HCT116 (cell line): ENCODE results near the gene CD34. TPM values are rescaled to one million over a fixed set of nuclear protein-coding genes. Genes with fewer than 3 reads are reported as not detected.

Experiments
- ATAC-seq: fragments of 200-7000 bp; cut with Tn5 transposase; 2 replicates; pipeline ENCODE4 v1.9.1; 2020; ENCODE audit warnings: mild to moderate bottlenecking, moderate library complexity
- BruUV-seq: library from RNA; stranded (reverse); fragments of 400-500 nt; replicated peaks from 2 replicates; lab custom pipeline; 2021; lab: Mats Ljungman, UMichigan
- CTCF ChIA-PET: fragments of 300-600 bp; sonication (Branson Sonifier 250); formaldehyde crosslinking; loops from one replicate; lab custom pipeline; 2021; ENCODE audit warnings: antibody characterized with exemption; lab: Charles Lee
- POLR2A ChIA-PET: fragments of 300-600, 350-600 bp; sonication (Branson Sonifier 250); formaldehyde crosslinking; loops from one replicate; lab custom pipeline; 2021; ENCODE audit warnings: antibody characterized with exemption; lab: Charles Lee
- RAD21 ChIA-PET, 2 experiments: fragments of 300-600 bp; sonication (Branson Sonifier 250); formaldehyde crosslinking; loops; one replicate each; lab custom pipeline; 2023; ENCODE audit warnings: low total read pairs in 2 of 2; ENCODE audit not compliant: uncharacterized antibody in 2 of 2, unreplicated experiment in 2 of 2, low non-redundant PET in 1 of 2; lab: Charles Lee
- DNase-seq: peaks from one replicate; pipeline ENCODE4 v3.0.0-alpha.2; 2010; ENCODE audit warnings: low read depth, low spot score
- H2AFZ ChIP-seq: fragments of 200-600 bp; shearing (Covaris generic), sonication (generic); 2 replicates; pipeline ENCODE4 v1.6.1; 2017; ENCODE audit warnings: low read depth, mixed run types, mixed read lengths, antibody characterized with exemption, low read length; ENCODE audit not compliant: poor library complexity, severe bottlenecking
- H3K27ac ChIP-seq: 2 replicates; pipeline ENCODE4 v1.5.1; 2012; ENCODE audit warnings: low read depth, low read length
- H3K27me3 ChIP-seq: fragments of 200-600 bp; sonication (generic); 2 replicates; pipeline ENCODE4 v1.6.1; 2016; ENCODE audit warnings: mixed run types, low read length, mixed read lengths; ENCODE audit not compliant: insufficient read depth
- H3K36me3 ChIP-seq, 2 experiments: fragments of 200-500 bp in 1 of 2; fragments of 200-600 bp in 1 of 2; sonication (Bioruptor generic) in 1 of 2; sonication (generic) in 1 of 2; 2 replicates each; pipeline versions ENCODE4 v1.5.1 to v1.6.1; 2014 to 2016; ENCODE audit warnings: low read length in 2 of 2, inconsistent platforms in 1 of 2, mixed read lengths in 1 of 2, mixed run types in 1 of 2; ENCODE audit not compliant: insufficient read depth in 2 of 2, control insufficient read depth in 1 of 2
- H3K4me1 ChIP-seq, 2 experiments: fragments of 200-600 bp in 1 of 2; sonication (generic) in 1 of 2; 2 replicates each; pipeline versions ENCODE4 v1.5.1 to v1.6.1; 2012 to 2017; ENCODE audit warnings: low read length in 2 of 2, inconsistent platforms in 1 of 2, mild to moderate bottlenecking in 1 of 2, mixed read lengths in 1 of 2, mixed run types in 1 of 2, moderate library complexity in 1 of 2; ENCODE audit not compliant: insufficient read depth in 2 of 2, control insufficient read depth in 1 of 2
- H3K4me2 ChIP-seq: fragments of 200-600 bp; sonication (generic); 2 replicates; pipeline ENCODE4 v1.6.1; 2017; ENCODE audit warnings: mixed run types, low read length, mixed read lengths
- H3K4me3 ChIP-seq, 2 experiments: fragments of 200-600 bp in 1 of 2; sonication (generic) in 1 of 2; replicated peaks in 1 of 2; 2 replicates each; pipeline ENCODE4 v1.5.1; 2011 to 2016; ENCODE audit warnings: low read length in 2 of 2, control low read depth in 1 of 2, low read depth in 1 of 2, mild to moderate bottlenecking in 1 of 2, mixed read lengths in 1 of 2, mixed run types in 1 of 2
- H3K79me2 ChIP-seq: fragments of 200-600 bp; sonication (generic); 2 replicates; pipeline ENCODE4 v1.6.1; 2017; ENCODE audit warnings: mild to moderate bottlenecking, mixed run types, low read length, moderate library complexity, mixed read lengths; ENCODE audit not compliant: insufficient read depth
- H3K9ac ChIP-seq: fragments of 200-600 bp; sonication (generic); 2 replicates; pipeline ENCODE4 v1.6.1; 2016; ENCODE audit warnings: low read length, mixed read lengths
- H3K9me2 ChIP-seq: fragments of 200-600 bp; sonication (generic), shearing (Covaris generic); 2 replicates; pipeline ENCODE4 v1.6.1; 2017; ENCODE audit warnings: mixed run types, mild to moderate bottlenecking, moderate library complexity; ENCODE audit not compliant: insufficient read depth
- H3K9me3 ChIP-seq, 2 experiments: fragments of 200-500 bp in 1 of 2; fragments of 200-600 bp in 1 of 2; sonication (Bioruptor generic) in 1 of 2; sonication (generic) in 1 of 2; 2 replicates each; pipeline ENCODE4 v1.6.1; 2014 to 2017; ENCODE audit warnings: low read length in 2 of 2, mixed read lengths in 2 of 2, inconsistent platforms in 1 of 2, low read depth in 1 of 2, mild to moderate bottlenecking in 1 of 2, mixed run types in 1 of 2, moderate library complexity in 1 of 2; ENCODE audit not compliant: control insufficient read depth in 1 of 2, insufficient read depth in 1 of 2
- H4K20me1 ChIP-seq: fragments of 200-600 bp; sonication (generic), shearing (Covaris generic); 2 replicates; pipeline ENCODE4 v1.6.1; 2017; ENCODE audit warnings: mixed run types, mild to moderate bottlenecking, moderate library complexity; ENCODE audit not compliant: insufficient read depth
- CBX3 ChIP-seq: IDR thresholded peaks from 2 replicates; pipeline ENCODE4 v1.6.1; 2012; ENCODE audit warnings: low read depth
- EGR1 ChIP-seq: IDR thresholded peaks from 2 replicates; pipeline ENCODE4 v1.6.1; 2012; ENCODE audit warnings: low read depth
- EZH2phosphoT487 ChIP-seq: fragments of 200-600 bp; IDR thresholded peaks from 2 replicates; pipeline ENCODE4 v1.6.1; 2018; ENCODE audit warnings: antibody characterized with exemption, borderline replicate concordance
- JUND ChIP-seq: IDR thresholded peaks from 2 replicates; pipeline ENCODE4 v1.6.1; 2012
- TCF7L2 ChIP-seq: IDR thresholded peaks from 2 replicates; pipeline ENCODE4 v1.7.0; 2011; ENCODE audit warnings: borderline replicate concordance, inconsistent platforms; ENCODE audit not compliant: insufficient read depth, insufficient read length; ENCODE audit errors: extremely low read depth
- ZFX ChIP-seq: fragments of 450-650 bp; IDR thresholded peaks from 2 replicates; pipeline ENCODE4 v1.6.1; 2017
- ZNF274 ChIP-seq: fragments of 200-500 bp; sonication (Bioruptor generic); IDR thresholded peaks from 2 replicates; pipeline ENCODE4 v1.6.1; 2014; ENCODE audit warnings: mild to moderate bottlenecking, low read depth, low read length, inconsistent platforms
- intact Hi-C: fragments of 100-400 bp; cut with micrococcal nuclease; formaldehyde crosslinking; loops from 2 replicates; pipeline ENCODE4 v1.10.0; 2022
- total RNA-seq: library from RNA; stranded (reverse); gene quantifications from one replicate; pipeline ENCODE4 v1.2.1, GENCODE V29; 2021; ENCODE audit not compliant: unreplicated experiment
- TF ChIP-seq, protein P1 (sequence below): IDR thresholded peaks from 2 replicates; pipeline ENCODE4 v1.6.1; 2012; ENCODE audit warnings: low read depth

The CD34 gene
- total RNA-seq, 1 experiment from 2014 or later = 0.07 TPM

DNA sequence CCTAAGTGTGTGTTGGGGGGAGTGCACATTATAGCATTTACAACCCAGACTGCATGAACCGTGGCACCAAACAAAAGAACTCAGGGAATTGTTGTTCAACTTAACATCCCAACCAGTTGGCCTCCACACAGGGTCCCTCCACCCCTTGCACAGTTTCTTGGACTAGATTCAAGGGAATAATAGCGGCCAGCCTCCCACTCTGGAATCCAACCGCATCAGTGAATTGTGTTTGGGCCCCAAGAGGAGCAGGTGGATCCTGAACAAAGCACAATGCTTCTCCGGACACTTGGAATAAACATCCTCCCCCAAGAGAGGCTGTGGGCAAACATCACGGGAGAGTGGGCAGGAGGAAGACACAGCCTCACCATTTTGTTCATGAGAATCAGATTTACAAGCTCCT, 18.2 kb downstream of the CD34 start:
- CTCF ChIA-PET = interaction anchor here (1.1 kb wide), 1 partner anchor 8 kb away, joined by 4 read pairs; no protein-coding TSS in a partner anchor

More for the DNA sequence above, 18.2 kb downstream of the CD34 start:
- Histone ChIP-seq H3K27ac (no peak overlapping the region), H3K4me1 (peaks cover 0 to 8% of the 10 kb centered on the region in 2 experiments; a peak in 1 of 4 replicates), H3K9me3 (no peaks in the 10 kb centered on the region), H3K9me2 (no peaks in the 10 kb centered on the region), H3K4me2 (no peak overlapping the region), H4K20me1 (no peaks in the 10 kb centered on the region), H2AFZ (no peak overlapping the region), H3K36me3 (no peaks in the 10 kb centered on the region), H3K9ac (no peak overlapping the region), H3K27me3 (no peaks in the 10 kb centered on the region), H3K4me3 (no peak overlapping the region), H3K79me2 (no peaks in the 10 kb centered on the region)
- ATAC-seq (no peak), DNase-seq (no peak)
- ChIA-PET RAD21 (no interaction called here), POLR2A (no interaction called here)
- intact Hi-C loops = no loop called here
- BruUV-seq = no TSS peak
- TF ChIP-seq EZH2phosphoT487 (no peak), CBX3 (no peak), ZFX (no peak), EGR1 (no peak), ZNF274 (no peak), TCF7L2 (no peak), JUND (no peak)
- TF ChIP-seq, protein P1, sequence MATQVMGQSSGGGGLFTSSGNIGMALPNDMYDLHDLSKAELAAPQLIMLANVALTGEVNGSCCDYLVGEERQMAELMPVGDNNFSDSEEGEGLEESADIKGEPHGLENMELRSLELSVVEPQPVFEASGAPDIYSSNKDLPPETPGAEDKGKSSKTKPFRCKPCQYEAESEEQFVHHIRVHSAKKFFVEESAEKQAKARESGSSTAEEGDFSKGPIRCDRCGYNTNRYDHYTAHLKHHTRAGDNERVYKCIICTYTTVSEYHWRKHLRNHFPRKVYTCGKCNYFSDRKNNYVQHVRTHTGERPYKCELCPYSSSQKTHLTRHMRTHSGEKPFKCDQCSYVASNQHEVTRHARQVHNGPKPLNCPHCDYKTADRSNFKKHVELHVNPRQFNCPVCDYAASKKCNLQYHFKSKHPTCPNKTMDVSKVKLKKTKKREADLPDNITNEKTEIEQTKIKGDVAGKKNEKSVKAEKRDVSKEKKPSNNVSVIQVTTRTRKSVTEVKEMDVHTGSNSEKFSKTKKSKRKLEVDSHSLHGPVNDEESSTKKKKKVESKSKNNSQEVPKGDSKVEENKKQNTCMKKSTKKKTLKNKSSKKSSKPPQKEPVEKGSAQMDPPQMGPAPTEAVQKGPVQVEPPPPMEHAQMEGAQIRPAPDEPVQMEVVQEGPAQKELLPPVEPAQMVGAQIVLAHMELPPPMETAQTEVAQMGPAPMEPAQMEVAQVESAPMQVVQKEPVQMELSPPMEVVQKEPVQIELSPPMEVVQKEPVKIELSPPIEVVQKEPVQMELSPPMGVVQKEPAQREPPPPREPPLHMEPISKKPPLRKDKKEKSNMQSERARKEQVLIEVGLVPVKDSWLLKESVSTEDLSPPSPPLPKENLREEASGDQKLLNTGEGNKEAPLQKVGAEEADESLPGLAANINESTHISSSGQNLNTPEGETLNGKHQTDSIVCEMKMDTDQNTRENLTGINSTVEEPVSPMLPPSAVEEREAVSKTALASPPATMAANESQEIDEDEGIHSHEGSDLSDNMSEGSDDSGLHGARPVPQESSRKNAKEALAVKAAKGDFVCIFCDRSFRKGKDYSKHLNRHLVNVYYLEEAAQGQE = no peak
